ENCODE measurements around the gene TLCD3A.

TLCD3A gene

DNA sequence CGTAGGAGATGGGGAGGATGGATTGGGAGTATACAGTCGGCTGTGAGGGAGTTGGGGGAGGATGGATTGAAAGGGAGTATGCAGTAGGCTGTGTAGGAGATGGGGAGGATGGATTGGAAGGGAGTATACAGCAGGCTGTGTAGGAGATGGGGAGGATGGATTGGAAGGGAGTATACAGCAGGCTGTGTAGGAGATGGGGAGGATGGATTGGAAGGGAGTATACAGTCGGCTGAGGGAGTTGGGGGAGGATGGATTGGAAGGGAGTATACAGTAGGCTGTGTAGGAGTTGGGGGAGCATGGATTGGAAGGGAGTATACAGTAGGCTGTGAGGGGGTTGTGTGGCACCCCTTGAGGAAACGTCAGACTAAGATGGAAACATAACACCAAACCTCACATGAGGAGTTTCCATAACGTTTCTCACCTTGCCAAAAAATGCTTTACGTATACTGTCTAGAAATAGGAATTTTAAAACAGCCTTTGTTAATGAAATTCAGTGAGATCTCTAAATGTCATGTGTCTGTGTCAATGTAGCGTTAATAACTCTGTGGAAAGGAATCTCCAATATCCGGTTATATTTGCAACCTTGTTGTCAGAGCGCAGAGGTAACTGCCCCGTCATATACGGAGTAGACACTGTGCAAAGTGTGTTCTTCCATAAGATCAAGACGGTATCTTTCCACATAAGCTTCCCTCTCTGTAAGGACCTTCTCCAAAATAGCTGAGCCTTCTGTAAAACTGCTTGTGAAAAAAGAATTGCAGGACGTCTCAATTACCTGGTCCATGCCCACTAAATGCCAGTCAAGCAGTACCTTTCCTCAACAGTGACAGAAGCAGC is 11.5 kb upstream of the TLCD3A start:
- TF ChIP-seq, protein P1, sequence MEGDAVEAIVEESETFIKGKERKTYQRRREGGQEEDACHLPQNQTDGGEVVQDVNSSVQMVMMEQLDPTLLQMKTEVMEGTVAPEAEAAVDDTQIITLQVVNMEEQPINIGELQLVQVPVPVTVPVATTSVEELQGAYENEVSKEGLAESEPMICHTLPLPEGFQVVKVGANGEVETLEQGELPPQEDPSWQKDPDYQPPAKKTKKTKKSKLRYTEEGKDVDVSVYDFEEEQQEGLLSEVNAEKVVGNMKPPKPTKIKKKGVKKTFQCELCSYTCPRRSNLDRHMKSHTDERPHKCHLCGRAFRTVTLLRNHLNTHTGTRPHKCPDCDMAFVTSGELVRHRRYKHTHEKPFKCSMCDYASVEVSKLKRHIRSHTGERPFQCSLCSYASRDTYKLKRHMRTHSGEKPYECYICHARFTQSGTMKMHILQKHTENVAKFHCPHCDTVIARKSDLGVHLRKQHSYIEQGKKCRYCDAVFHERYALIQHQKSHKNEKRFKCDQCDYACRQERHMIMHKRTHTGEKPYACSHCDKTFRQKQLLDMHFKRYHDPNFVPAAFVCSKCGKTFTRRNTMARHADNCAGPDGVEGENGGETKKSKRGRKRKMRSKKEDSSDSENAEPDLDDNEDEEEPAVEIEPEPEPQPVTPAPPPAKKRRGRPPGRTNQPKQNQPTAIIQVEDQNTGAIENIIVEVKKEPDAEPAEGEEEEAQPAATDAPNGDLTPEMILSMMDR (IDR thresholded peaks at IDR 0.05; ENCODE audit: low read depth, low read length, missing control alignments) = no peak
- no peak overlapping the region for H3K4me3 ChIP-seq (ENCODE audit: low read depth, low read length)
- no peaks in the 10 kb centered on the region for H3K27me3 ChIP-seq (replicated peaks)
- no peak for DNase-seq
- in situ Hi-C loops (cut with HindIII; ENCODE audit: low pct_ligation_motif_present, low sequenced_read_pairs) = no loop called here
- H3K27ac ChIP-seq = no peak overlapping the region
- H3K36me3 ChIP-seq (replicated peaks) = no peaks in the 10 kb centered on the region

DNA sequence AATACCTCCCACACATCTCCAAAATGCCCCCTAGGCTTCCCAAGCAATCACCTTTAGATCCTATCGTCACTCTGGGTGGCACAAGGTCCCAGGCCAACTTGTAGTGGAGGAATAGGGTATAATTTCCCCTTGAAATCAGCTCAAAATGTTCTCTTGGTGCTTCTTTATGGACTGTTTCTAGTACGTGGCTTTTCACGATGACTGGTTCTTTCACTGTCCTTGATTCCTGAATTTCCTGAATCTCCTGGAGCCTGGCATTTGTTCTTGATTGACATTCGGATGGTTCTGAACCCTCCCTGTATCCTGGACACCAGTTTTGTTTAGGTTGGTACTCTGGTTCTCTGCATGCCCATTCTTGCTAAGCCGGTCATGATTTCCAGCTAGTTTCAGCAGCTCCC is 10.9 kb upstream of the TLCD3A start:
- no peaks in the 10 kb centered on the region for H3K27me3 ChIP-seq (replicated peaks)
- H3K36me3 ChIP-seq (replicated peaks) = no peaks in the 10 kb centered on the region
- no peak overlapping the region for H3K4me3 ChIP-seq (ENCODE audit: low read depth, low read length)
- TF ChIP-seq, protein P1 (IDR thresholded peaks at IDR 0.05; ENCODE audit: low read depth, low read length, missing control alignments) = no peak
- DNase-seq = no peak
- H3K27ac ChIP-seq = no peak overlapping the region
- in situ Hi-C loops (cut with HindIII; ENCODE audit: low pct_ligation_motif_present, low sequenced_read_pairs) = no loop called here

DNA sequence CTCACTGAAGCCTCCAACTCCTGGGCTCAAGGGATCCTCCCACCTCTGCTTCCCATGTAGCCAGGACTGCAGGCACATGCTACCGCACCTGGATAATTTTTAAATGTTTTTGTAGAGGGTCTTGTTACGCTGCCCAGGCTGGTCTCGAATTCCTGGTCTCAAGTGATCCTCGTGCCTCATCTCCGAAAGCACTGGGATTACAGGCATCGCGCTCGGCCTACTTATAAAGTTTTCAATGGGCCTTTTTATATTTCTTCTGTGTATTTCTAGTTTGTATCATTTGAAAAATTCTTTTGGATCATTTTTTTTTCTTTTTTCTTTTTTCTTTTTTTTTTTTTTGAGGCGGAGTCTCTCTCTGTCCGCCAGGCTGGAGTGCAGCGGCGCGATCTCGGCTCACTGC is 7.3 kb upstream of the TLCD3A start:
- Histone ChIP-seq H3K4me3 (ENCODE audit: low read depth, low read length) (no peak overlapping the region), H3K27me3 (replicated peaks) (no peaks in the 10 kb centered on the region), H3K36me3 (replicated peaks) (no peaks in the 10 kb centered on the region), H3K27ac (no peak overlapping the region)
- in situ Hi-C loops (cut with HindIII; ENCODE audit: low pct_ligation_motif_present, low sequenced_read_pairs) = no loop called here
- DNase-seq = no peak
- TF ChIP-seq, protein P1 (IDR thresholded peaks at IDR 0.05; ENCODE audit: low read depth, low read length, missing control alignments) = no peak

DNA sequence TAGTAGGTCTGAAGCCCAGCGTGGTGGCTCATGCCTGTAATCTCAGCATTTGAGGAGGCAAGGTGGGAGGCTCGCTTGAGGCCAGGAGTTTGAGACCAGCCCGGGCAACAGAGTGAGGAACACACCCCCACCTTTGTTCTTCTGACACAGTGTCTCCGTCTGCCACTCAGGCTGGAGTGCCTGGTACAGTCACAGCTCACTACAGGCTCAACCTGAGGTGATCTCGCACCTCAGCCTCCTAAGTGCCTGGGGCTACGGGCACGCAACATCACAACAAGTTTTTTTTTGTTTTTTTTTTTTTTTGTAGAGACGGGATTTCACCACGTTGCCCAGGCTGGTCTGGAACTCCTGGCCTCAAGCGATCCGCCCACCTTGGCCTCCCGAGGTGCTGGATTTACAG is 6.7 kb upstream of the TLCD3A start:
- TF ChIP-seq, protein P1 (IDR thresholded peaks at IDR 0.05; ENCODE audit: low read depth, low read length, missing control alignments) = no peak
- no peaks in the 10 kb centered on the region for H3K36me3 ChIP-seq (replicated peaks)
- no peak overlapping the region for H3K4me3 ChIP-seq (ENCODE audit: low read depth, low read length)
- in situ Hi-C loops (cut with HindIII; ENCODE audit: low pct_ligation_motif_present, low sequenced_read_pairs) = no loop called here
- H3K27ac ChIP-seq = no peak overlapping the region
- H3K27me3 ChIP-seq (replicated peaks) = no peaks in the 10 kb centered on the region
- no peak for DNase-seq

DNA sequence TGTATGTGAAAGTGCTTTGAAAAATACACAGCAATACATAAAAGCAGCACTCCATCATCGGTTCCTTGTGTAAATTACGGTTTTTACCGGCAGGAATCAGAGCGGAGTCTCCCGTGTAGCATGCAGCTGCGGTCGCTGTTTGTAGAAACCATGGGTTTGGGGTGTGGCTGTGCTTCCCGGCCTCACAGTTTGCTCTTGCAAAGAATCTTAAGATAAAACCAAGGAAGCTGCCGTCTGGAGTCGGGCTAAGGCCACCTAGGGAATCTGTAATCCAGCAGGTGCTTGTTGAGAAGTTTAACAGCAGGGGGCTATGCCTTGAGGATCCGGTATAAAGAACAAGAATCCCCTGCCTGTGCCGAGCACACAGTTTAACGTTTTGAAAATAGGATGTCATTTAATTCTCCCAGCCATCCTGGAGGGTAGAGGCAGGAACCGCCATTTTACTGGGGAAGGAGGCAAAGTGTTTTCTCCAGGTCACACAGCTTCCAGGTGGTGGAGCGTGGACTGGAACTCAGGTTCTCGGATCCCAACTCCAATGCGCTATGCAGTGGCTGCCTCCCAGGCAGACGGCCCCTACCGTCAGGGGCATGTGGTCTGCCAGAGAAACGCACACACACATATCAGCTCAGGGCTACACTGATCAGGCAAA is 6.0 kb upstream of the TLCD3A start:
- Histone ChIP-seq H3K27me3 (replicated peaks) (no peaks in the 10 kb centered on the region), H3K27ac (no peak overlapping the region), H3K4me3 (ENCODE audit: low read depth, low read length) (no peak overlapping the region), H3K36me3 (replicated peaks) (no peaks in the 10 kb centered on the region)
- TF ChIP-seq, protein P1 (IDR thresholded peaks at IDR 0.05; ENCODE audit: low read depth, low read length, missing control alignments) = no peak
- DNase-seq = no peak
- in situ Hi-C loops (cut with HindIII; ENCODE audit: low pct_ligation_motif_present, low sequenced_read_pairs) = no loop called here

Measured in brain microvascular endothelial cell (primary cell).